ENCODE measurements around the gene OR8B8. TPM values are rescaled to one million over a fixed set of nuclear protein-coding genes. Genes with fewer than 3 reads are reported as not detected.

OR8B8 gene
- polyA plus RNA-seq, 1 of the 3 experiments (the other 2 are of a cell fraction): not detected

DNA sequence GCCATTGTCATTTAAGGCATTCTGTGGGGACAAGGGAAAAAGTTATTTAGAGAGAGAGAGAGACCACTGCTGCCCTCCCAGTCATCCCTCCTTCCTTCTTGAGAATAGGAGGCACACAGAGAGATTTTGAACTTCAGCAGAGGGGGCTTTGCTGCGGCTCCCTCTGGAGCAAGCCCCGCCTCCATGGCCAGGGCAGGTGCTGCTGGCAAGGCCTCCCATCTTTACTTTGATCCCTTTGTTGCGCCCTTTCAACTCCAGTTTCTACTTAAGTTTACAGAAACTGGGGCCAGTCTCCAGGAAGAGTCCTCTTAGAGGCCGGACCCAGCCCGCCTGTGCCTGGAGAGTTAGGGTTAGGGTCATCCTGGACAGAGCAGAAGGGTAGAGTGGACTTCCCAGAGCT, 4.4 kb downstream of the OR8B8 start:
- Histone ChIP-seq H3K4me3 (ENCODE audit: low read depth in 2 of 2, low read length in 1 of 2) (no peak overlapping the region), H3K4me1 (ENCODE audit: control insufficient read depth in 1 of 2, insufficient read depth in 2 of 2, low read depth in 1 of 2, low read length in 1 of 2) (no peaks in the 10 kb centered on the region), H3K9me3 (no peaks in the 10 kb centered on the region), H3K79me2 (ENCODE audit: insufficient read depth) (no peaks in the 10 kb centered on the region), H4K20me1 (ENCODE audit: insufficient read depth) (no peaks in the 10 kb centered on the region), H3K4me2 (no peak overlapping the region), H3K27me3 (ENCODE audit: insufficient read depth) (peaks cover 7% of the 10 kb centered on the region; the same call in 1 of the 2 replicates), H2AFZ (ENCODE audit: low read depth) (no peak overlapping the region), H3K9ac (no peak overlapping the region), H3K27ac (ENCODE audit: low read depth in 2 of 2, low read length in 1 of 2) (no peak overlapping the region), H3K36me3 (replicated peaks in 1 of 2; ENCODE audit: control insufficient read depth in 1 of 2, insufficient read depth in 2 of 2, low read length in 1 of 2) (no peaks in the 10 kb centered on the region), H3K9me2 (no peaks in the 10 kb centered on the region), H3F3A (replicated peaks; ENCODE audit: insufficient read depth) (no peaks in the 10 kb centered on the region)
- DNase-seq: no peak
- CTCF ChIA-PET: interaction anchor here (1.2 kb wide), 1 partner anchor 13 kb away, joined by 4 read pairs; no protein-coding TSS in a partner anchor
- WGBS (ENCODE audit: low lambda C conversion rate): 0% methylated on average over 1 of the region's 5 CpGs
- POLR2A ChIA-PET: no interaction called here
- TF ChIP-seq TAF1 (IDR thresholded peaks at IDR 0.05; ENCODE audit: borderline replicate concordance, low read depth, low read length) (no peak), CHD2 (IDR thresholded peaks at IDR 0.05; ENCODE audit: low read length, partially characterized antibody) (no peak)
- TF ChIP-seq, protein P1, sequence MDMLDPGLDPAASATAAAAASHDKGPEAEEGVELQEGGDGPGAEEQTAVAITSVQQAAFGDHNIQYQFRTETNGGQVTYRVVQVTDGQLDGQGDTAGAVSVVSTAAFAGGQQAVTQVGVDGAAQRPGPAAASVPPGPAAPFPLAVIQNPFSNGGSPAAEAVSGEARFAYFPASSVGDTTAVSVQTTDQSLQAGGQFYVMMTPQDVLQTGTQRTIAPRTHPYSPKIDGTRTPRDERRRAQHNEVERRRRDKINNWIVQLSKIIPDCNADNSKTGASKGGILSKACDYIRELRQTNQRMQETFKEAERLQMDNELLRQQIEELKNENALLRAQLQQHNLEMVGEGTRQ (IDR thresholded peaks at IDR 0.05; ENCODE audit: borderline replicate concordance, low read depth, low read length): no peak

DNA sequence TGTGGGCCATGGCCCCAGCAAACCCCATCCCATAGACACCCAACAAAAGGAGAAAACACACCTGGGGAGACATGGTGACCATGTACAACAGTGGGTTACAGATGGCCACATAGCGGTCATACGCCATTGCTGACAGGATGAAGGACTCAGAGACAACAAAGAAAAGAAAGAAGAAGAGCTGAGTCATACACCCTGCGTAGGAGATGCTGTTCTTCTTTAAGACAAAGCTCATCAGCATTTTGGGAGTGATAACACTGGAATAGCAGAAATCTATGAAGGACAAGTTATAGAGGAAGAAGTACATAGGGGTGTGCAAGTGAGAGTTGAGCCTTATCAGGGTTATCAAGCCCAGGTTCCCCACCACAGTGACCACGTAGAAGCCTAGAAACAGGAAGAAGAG, 4.9 kb downstream of the OR8B8 start:
- no peaks in the 10 kb centered on the region for H3K79me2 ChIP-seq (ENCODE audit: insufficient read depth)
- H3F3A ChIP-seq (replicated peaks; ENCODE audit: insufficient read depth): no peaks in the 10 kb centered on the region
- ChIA-PET POLR2A (no interaction called here), CTCF (interaction anchor here (1.0 kb wide), 1 partner anchor 39 kb away, joined by 4 read pairs; no protein-coding TSS in a partner anchor)
- H3K36me3 ChIP-seq (replicated peaks in 1 of 2; ENCODE audit: control insufficient read depth in 1 of 2, insufficient read depth in 2 of 2, low read length in 1 of 2): no peaks in the 10 kb centered on the region
- H3K27ac ChIP-seq (ENCODE audit: low read depth in 2 of 2, low read length in 1 of 2): no peak overlapping the region
- H3K27me3 ChIP-seq (ENCODE audit: insufficient read depth): peaks cover 7% of the 10 kb centered on the region; the same call in 1 of the 2 replicates
- no peak overlapping the region for H2AFZ ChIP-seq (ENCODE audit: low read depth)
- no peaks in the 10 kb centered on the region for H3K9me2 ChIP-seq
- H4K20me1 ChIP-seq (ENCODE audit: insufficient read depth): no peaks in the 10 kb centered on the region
- H3K4me2 ChIP-seq: no peak overlapping the region
- DNase-seq: no peak
- no peak overlapping the region for H3K9ac ChIP-seq
- H3K9me3 ChIP-seq: no peaks in the 10 kb centered on the region
- H3K4me1 ChIP-seq (ENCODE audit: control insufficient read depth in 1 of 2, insufficient read depth in 2 of 2, low read depth in 1 of 2, low read length in 1 of 2): no peaks in the 10 kb centered on the region
- TF ChIP-seq TCF12 (IDR thresholded peaks at IDR 0.05) (no peak), TAF1 (IDR thresholded peaks at IDR 0.05; ENCODE audit: borderline replicate concordance, low read depth, low read length) (no peak), EZH2phosphoT487 (IDR thresholded peaks at IDR 0.05; ENCODE audit: borderline replicate concordance, low read depth) (no peak), FOXJ3 (CRISPR knock-in tag; IDR thresholded peaks at IDR 0.05) (no peak), SIN3A (IDR thresholded peaks at IDR 0.05; ENCODE audit: borderline replicate concordance, low read depth, low read length) (no peak), RFX5 (IDR thresholded peaks at IDR 0.05; ENCODE audit: low read length) (no peak), TEAD4 (IDR thresholded peaks at IDR 0.05; ENCODE audit: borderline replicate concordance, insufficient read depth) (no peak), FOSL2 (IDR thresholded peaks at IDR 0.05; ENCODE audit: borderline replicate concordance, low read depth) (no peak), RXRA (IDR thresholded peaks at IDR 0.05; ENCODE audit: borderline replicate concordance, low read depth) (no peak), MXI1 (IDR thresholded peaks at IDR 0.05; ENCODE audit: low read depth, low read length) (no peak), RCOR1 (IDR thresholded peaks at IDR 0.05; ENCODE audit: low read length) (no peak), NFIC (IDR thresholded peaks at IDR 0.05; ENCODE audit: borderline replicate concordance) (no peak), EP300 (IDR thresholded peaks at IDR 0.05; ENCODE audit: borderline replicate concordance in 1 of 2, low read depth in 1 of 2, low read length in 1 of 2) (no peak)
- TF ChIP-seq, protein P2, sequence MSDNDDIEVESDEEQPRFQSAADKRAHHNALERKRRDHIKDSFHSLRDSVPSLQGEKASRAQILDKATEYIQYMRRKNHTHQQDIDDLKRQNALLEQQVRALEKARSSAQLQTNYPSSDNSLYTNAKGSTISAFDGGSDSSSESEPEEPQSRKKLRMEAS (IDR thresholded peaks at IDR 0.05; ENCODE audit: low read depth): no peak
- TF ChIP-seq, protein P3, sequence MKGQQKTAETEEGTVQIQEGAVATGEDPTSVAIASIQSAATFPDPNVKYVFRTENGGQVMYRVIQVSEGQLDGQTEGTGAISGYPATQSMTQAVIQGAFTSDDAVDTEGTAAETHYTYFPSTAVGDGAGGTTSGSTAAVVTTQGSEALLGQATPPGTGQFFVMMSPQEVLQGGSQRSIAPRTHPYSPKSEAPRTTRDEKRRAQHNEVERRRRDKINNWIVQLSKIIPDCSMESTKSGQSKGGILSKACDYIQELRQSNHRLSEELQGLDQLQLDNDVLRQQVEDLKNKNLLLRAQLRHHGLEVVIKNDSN (IDR thresholded peaks at IDR 0.05; ENCODE audit: borderline replicate concordance, low read depth): no peak
- H3K4me3 ChIP-seq (ENCODE audit: low read depth in 2 of 2, low read length in 1 of 2): no peak overlapping the region
- WGBS (ENCODE audit: low lambda C conversion rate): 3% methylated on average over 4 of the region's 4 CpGs

Data from SK-N-SH (cell line).